GM19438 (cell line): ENCODE measurements around the gene TMEM201.
"Not testable (repeated sequence)": the region's sequence is repeated elsewhere in the genome, so short reads cannot be mapped to it uniquely, and the experiment has no call there.

ENCODE experiments used
- ATAC-seq: cut with Tn5 transposase; IDR thresholded peaks from one replicate; pipeline ENCODE4 v1.9.1; 2021; ENCODE audit warnings: low read depth; ENCODE audit not compliant: unreplicated experiment

TMEM201 gene

DNA sequence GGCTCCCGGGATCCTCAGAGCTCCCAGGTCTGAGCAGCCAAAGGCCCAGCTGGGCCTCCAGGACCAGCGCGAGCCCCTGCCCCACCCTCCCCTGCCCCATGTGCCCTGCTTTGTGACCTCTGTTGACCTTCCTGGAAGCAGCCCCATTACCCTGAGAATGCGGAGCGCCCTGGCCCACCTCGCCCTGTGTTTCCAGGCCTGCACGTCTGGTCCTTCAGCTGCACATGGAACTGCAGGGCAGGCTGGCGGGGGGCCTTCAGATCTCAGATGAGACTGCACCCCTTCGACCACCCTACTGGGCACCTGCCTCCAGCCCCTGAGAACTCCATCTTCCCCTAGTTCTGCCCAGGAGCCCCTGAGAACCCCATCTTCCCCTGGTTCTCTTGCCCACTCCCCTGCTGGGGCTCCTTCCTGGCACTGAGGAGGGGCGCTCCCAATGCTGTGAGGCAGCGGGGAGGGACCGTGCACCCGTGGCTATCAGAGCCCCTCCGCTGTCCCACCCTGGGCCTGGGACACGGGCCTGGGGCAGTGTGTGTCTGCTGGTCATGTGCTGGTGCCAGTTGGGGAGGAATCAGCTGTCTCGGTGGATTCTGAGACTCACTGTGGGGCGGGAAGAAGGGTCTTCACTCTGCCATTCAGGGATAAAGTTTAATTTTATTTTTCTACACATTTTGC lies 25.1 kb downstream of the TMEM201 start:
- no peak for ATAC-seq

DNA sequence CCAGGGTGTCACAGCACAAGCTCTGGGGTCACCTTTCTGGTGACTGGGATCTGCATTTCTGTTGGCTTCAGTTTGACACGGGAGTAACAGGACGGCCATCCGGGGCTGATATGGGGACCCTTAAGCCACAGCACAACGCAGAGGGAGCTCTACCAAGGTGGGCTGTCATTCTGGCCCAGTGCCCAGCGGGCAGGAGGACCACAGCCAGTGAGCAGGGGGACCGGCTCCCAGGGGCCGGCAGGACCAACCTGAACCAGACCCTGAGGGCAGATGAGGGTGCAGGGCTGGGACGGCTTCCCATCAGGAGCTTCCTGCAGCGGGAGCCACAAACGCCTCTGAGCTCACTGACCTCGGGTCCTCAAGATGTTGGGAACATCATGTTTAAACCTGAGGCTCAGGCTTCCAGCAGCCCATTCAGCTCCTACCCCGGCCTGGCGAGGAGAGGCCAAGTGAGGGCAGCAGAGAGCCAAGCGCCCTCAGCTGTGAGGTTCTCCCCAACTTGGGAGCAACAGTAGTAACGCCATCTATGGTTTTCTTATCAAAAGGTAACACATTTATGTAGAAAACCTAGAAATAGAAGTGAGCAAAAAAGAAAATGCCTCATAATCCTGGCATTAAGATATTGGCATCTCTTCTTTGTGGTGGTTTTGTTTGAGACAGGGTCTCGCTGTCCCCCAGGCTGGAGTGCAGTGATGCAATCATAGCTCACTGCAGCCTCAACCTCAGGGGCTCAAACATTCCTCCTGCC lies 26.8 kb downstream of the TMEM201 start:
- ATAC-seq = no peak

DNA sequence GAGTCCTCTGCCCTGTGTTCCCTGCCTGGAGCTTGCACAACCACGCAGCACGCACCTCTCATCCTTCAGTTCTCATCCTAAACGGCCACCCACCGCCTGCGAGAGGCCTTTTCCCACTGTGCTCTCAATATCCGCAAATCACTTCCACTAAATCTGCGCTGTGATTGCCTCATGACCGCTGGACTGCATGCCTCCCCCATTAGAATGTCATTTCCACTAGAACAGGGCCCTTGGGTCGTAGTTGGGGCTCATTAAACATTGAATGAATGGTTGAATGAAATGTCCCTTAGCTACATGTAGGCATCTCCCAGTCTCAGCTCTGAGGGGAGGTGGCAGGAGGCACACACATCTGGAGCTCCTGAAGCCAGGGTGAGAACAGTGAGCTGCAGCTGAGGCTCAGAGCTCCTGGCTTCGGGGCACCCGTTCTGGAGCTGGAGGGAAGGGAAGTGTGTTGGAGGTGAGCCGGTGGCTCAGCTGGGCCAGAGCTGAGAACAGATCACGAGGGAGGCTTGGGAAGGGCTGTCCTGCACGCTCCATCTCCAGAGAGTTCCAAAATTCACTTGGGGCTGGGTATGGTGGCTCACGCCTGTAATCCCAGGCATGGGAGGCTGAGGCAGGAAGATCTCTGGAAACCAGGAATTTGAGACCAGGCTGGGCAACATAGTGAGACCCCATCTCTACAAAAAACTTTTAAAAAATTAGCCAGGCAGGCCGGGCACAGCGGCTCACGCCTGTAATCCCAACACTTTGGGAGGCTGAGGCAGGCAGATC lies 30.4 kb downstream of the TMEM201 start:
- ATAC-seq = no peak

DNA sequence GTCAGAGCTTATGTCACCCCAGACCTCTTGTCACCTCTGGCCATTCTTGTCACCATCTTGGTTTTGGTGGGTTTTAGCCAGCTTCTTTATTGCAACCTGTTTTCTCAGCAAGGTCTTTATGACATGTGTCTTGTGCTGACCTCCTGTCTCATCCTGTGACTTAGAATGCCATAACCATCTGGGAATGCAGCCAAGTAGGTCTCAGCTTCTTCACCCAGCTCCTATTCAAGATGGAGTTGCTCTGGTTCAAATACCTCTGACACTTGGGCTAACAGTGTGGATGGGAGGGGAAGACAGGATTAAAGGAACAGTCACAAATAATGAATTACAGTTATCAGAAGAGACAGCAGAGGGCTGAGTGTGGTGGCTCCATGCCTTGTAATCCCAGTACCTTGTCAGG lies 32.3 kb downstream of the TMEM201 start:
- no peak for ATAC-seq

DNA sequence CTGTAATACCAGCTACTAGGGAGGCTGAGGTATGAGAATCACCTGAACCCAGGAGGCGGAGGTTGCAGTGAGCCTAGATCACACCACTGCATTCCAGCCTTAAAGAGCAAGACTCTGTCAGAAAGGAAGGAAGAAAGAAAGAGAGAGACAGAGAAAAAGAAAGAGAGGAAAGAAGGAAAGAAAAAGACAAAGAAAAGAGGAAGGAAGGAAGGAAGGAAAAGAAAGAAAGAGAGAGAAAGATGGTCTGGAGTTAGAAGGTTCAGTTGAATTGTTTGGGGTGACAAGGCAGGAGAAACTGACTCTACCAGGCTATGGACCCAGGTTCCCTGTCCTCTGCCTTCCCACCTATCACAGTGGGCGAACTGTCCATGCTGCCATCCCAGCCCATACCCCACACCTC lies 35.4 kb downstream of the TMEM201 start:
- ATAC-seq = no peak

DNA sequence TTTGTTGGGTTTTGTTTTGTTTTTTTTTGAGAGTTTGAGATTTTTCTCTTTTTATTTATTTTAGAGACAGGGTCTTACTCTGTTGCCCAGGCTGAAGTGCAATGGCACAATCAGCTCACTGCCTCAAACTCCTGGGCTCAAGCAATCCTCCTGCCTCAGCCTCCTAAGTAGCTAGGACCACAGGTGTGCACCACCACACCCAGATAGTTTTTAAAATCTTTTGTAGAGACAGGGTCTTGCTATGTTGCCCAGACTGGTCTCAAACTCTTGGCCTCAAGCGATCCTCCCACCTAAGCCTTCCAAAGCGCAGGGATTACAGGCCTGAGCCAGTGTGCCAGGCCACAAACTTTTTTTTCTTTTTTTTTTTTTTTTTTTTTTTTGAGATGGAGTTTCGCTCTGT lies 36.3 kb downstream of the TMEM201 start:
- ATAC-seq = not testable (repeated sequence)

DNA sequence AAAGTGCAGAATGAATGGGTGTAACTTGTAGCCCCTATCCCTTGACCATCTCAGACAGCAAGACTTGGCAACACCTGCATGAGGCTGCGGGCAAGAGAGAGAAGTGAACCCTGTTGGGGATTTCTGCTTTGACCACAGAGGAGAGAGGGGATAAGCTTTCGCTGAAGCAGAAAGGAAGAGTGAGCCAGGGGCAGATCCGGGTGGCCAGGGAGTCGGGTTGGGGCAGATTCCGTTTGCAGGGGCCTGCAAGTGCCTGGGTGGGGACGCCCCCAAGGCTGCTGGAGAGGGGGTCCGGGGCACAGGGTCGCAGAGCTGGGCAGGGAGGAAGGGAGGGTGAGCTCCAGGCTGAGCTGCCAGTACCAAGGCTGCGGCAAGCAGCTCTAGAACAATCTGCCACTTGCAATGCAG lies 37.5 kb downstream of the TMEM201 start:
- peak; percentile 49 for ATAC-seq

DNA sequence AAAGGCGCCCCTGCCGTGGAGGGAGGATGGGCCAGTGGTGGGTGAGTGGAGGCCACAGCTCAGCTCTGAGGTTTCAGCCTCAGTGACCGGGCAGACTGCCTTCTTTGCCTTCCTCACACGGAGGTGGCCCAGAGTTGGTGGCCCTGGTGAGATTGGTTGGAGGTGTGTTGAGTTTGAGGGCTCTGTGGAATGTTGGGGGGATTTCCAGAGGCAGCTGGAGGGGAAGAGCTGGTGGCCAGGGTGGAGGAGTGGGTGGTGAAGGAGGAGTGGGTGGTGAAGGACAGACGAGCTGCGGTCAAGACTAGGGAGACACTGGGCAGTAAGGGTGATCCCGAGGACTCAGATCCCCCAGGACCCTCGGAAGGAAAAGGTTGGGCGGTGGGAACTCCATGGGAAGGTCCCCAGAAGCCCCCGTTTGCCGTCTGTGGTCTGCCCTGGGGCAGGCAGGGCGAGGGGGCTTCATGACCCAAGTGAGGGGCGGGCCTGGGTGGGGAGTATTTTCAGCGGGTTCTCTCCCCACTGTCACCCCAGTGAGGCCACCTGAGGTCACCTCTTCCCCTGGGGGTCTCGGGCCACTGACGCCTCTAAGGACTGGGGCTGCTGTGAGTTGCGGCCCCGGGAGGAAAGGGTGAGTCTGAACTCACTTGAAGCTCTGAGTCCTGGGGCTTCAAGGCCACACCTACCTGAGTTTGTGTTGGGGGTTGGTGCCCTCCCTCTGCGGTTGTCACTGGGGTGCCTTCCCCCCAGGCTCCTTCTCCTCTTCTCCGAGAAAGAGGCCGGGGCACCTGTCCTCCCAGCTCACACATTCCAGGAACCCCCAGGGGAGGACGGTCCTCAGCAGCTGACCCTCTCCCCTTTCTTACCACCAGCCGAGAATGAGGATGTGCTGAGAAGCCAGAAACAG lies 40.1 kb downstream of the TMEM201 start:
- ATAC-seq = no peak

DNA sequence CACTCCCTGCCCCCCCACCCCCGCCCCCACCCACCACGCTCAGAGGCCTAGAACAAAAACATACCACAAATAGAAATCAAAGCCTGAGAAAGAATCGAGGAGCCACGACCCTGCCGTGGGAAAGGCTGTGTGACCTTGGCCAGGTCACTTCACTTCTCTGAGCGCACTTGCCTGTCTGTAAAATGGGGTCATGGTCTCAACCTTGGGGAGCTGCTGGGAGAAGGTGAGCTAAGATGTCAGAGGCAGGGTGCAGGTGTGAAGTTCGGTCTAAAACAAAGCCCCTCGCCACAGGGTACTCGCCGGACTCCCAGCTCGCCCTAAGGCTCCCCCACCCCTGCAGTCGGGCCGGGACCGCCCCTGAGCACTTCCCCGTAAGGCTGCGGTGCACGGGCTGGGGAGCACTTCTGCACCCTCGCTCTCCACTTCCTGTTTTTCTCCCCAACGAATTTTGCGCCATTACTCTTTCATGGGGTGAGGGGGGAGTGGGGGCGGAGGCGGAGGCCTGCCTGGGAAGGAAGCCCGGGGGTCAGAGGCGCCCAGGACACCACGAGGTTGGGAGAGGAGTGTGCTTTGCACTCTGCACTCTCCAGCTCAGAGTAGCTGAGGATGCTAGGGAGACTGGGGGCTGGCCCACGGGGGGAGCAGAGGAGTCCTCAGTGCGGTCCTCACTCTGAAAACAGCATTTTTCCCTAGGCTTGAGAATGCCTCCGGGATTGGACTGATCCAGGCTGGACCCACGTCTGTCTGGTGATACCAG lies 40.9 kb downstream of the TMEM201 start:
- ATAC-seq = no peak

DNA sequence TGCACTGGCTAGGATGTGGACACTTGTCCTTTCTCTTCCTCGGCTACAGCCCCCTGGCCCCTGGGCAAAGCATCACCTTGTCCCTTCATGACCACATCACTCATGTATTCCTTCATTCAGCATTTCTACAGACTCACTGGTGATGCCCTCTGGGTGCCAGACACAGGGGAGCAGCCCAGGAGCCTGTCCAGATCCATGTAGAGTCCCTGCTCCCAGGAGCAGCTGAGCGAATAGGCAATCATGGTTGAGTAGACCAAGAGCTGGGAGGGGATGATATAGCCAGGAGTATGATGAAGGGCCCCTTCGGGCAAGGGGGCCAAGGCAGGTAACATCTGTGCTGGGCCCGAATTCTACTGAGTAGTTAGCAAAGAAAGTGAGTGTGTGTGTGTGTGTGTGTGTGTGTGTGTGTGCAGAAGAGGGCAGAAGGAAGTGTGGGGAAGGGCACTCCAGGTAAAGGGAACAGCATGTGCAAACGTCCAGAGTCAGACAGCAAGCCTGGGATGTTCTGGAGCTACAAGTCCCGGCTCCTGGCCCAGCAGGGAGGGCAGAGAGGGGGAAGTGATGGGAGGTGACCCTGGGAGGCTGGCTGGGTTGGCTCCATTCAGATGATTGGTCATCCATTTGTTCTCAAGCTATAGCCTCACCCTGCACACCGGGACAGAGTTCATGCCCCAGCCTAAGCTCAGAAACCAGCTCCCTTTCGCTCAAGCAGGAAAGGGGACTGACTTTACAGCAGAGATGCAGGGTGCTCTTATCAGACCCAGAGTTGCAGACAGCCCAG lies 41.8 kb downstream of the TMEM201 start:
- no peak for ATAC-seq

DNA sequence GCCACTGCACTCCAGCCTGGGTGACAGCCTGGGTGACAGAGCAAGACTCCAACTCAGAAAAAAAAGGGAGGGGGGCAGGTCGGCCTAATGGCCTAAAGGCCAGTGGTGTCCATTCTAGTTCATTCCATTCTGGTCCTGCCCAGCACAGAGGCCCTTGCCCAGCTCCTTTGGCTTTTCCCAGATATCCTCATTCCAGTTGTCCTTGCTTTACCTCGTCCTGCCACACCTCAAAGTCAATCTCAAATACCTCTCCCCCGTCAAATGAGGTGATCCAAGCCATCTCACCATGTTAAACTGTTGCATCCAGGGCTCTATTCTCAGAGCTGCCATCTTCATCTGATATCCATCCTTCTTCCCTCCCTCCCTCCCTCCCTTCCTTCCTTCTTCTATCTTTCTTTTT lies 42.9 kb downstream of the TMEM201 start:
- ATAC-seq = no peak

DNA sequence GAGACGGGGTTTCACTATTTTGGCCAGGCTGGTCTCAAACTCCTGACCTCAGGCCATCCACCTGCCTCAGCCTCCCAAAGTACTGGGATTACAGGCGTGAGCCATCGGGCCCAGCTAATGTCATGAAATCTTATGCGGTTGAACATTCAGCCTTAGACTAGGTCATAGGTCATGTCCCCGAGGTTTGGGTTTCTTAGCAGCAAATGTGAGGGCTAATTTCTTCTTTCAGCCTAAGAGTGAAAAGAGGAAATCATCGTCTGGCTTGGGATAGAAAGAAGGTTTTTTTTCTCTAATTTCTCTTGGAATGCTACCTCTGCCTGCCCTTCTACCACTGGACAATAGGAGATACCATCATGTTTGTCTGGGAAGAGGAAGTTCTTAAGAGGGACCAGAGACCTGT lies 44.8 kb downstream of the TMEM201 start:
- ATAC-seq = no peak

DNA sequence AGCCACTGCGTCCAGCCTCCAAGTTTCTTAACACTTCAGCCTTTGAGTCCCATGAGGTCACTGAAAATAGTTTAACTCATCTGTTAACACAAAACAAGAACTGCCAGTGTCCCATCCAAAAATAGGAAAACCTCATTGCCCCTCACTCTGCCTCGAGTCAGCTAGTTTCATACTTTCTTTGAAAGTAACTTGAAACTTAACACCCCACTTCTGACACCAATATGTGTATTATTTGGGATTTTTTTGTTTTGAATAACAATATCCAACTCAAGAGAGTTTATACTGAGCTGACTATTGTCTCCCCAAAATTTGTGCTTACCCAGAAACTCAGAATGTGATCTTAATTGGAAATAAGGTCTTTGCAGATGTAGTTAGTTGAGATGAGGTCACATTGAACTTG lies 45.9 kb downstream of the TMEM201 start:
- no peak for ATAC-seq

DNA sequence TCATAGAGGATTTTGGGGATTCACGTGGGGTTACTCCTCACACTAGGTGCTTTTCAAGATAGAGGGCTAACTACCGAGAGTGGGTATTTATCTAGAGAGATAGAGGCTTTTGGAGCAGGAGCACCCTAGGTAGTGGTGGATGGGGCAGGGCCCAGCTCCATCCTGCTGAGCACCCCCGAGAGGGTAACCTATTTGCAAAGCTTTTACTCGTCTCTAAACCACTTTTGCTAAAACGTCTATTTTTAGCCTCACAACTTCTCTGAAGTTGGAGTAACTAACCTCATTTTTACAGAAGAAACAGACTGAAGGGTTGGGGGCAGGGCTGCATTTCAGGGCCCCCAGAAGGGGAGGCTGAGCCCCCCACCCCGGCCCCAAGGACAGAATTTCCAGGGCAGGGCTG lies 50.5 kb downstream of the TMEM201 start:
- ATAC-seq = no peak

DNA sequence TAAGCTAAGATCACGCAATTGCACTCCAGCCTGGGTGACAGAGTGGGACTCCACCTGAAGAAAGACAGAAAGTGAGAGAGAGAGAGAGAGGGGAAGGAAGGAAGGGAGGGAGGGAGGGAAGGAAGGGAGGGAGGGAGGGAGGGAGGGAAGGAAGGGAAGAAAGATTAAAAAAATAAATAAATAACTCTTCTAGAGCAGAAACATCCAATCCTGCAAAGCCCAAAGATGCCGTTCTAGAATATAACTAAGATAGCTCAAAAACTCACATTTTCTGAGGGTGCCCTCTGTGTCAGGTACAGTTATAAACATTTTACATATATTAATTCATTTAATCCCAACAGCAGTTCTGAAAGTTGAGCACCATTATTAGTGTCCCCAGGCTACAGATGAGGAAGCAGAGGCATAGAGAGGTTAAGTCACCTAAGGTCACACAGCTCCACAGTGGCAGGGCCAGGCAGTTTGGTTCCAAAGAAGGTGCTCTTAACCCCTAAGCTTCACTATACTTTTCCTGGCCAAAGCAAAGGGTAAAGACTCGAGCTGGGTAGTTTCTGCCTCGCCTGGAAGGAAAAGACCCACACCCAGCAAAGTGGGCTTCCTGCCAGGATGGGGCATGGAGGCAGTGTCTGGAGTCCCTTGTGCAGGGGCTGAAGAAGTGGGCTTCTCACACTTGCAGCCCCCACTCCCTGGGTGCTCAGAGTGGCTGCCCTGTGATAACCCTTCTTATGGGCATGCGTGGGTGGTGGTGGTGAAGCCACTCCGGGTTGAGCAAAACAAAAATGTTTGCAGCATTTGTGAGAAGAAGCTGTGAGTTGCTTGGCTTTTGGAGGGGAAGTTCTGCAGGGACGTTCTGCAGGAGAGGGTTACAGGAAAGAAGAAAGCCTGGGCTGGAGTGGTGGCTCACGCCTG lies 54.9 kb downstream of the TMEM201 start:
- ATAC-seq = no peak

DNA sequence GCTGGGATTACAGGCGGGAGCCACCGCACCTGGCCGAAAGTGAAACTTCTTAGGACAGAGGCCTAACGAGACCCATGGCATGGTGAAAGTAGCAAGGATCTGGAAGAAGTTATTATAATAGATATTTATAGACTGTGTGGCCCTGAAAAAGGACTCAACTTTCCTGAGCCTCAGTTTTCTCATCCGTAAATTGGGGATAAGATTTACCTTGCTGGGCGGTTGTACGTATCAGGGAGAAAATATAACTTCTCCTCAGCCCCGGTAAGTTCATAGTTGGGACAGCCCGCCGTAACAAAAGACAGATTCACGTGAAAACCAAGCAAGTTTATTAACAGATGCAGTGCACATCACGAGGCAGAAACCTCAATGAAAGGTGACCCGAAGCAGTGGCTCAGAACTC lies 57.3 kb downstream of the TMEM201 start:
- ATAC-seq = no peak

DNA sequence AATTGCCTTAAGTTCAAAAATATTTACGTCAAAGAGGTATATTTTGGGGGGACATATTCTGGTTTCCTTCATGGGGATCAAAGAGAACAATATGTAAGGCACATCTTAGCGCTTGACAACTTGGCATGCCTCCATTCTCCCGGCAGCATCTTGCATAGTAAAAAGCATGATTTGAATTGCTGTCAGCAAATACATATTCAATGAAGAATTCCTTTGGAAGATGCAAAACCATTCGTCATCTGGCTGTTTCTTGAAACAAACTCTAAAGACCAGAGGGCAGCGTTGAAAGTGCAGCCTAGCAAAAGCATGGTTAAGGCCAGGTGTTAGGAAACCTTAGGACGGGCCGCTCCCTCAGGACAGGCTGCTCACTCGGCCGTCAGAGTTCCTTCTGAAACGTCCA lies 59.5 kb downstream of the TMEM201 start:
- no peak for ATAC-seq

DNA sequence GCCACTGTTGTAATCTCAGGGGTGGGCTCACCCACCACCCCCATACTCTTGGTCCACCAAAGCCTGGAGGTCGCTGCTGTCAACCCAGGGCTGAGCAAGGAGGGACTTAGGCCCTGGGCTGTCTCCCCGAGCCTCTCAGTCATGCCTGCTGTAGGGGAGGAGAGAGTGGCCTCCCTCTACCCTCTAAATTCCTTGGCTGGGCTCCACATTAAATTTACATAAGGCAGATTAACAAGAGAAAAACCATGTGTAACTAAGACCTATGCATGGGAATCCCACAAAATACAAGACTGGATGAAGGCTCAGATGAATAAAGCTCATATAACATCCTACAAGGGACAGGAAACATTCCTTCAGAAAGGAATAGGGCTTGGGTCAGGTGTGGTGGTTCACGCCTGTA lies 61.1 kb downstream of the TMEM201 start:
- no peak for ATAC-seq
